GM19438 (cell line): ENCODE data around the gene PLEKHM3.
A peak's percentile ranks its signal among the peaks of the same experiment; 100 is the strongest.

Source experiments
- ATAC-seq: cut with Tn5 transposase; IDR thresholded peaks from one replicate; pipeline ENCODE4 v1.9.1; 2021; ENCODE audit warnings: low read depth; ENCODE audit not compliant: unreplicated experiment

PLEKHM3 gene

DNA sequence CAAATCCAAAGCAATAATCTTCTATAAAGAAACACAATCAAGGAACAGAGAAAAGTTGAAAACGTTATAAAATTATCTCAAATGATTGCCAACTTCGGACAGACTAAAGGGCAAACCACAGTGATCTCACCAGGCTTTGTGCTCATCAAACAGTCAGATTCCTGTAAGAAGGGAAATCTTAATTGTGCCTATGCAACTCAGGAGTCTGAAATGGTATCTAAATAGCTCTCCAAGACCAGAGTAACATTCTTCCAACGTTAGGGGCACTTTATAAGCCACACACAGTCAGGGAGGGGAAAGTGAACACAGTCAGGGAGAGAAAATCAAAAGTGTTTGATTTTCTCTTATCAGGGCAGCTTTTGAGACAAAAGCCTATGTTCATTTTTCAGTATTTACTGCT is 29.4 kb downstream of the PLEKHM3 start:
- no peak for ATAC-seq

- ATAC-seq, result peak; percentile 82
These were observed 32.1 kb downstream of the PLEKHM3 start for GRCh38 chr2:207993151-207993763.

- ATAC-seq, result no peak
These were observed 33.4 kb downstream of the PLEKHM3 start for GRCh38 chr2:207991944-207992343.

DNA sequence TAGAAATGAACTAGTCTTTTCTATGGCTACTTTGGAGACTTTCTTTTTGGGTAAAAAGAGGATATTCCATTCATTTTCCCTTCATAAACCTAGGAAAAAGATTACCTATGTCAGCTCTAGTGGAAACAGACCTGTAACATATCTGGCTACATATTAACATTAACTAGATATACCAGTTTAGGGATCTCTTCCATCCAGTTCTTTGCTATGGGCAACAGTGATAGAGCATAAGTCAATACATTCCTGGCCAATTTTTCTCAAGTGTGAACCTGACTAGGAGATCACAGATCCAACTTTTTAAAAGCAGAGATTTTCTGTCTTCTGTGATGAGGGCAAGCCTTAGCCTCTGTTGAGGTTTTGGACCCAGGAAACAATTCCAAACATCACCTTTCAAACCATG is 34.5 kb downstream of the PLEKHM3 start:
- ATAC-seq, result no peak

- ATAC-seq, result no peak
These were observed 36.4 kb downstream of the PLEKHM3 start for GRCh38 chr2:207988975-207989374.

DNA sequence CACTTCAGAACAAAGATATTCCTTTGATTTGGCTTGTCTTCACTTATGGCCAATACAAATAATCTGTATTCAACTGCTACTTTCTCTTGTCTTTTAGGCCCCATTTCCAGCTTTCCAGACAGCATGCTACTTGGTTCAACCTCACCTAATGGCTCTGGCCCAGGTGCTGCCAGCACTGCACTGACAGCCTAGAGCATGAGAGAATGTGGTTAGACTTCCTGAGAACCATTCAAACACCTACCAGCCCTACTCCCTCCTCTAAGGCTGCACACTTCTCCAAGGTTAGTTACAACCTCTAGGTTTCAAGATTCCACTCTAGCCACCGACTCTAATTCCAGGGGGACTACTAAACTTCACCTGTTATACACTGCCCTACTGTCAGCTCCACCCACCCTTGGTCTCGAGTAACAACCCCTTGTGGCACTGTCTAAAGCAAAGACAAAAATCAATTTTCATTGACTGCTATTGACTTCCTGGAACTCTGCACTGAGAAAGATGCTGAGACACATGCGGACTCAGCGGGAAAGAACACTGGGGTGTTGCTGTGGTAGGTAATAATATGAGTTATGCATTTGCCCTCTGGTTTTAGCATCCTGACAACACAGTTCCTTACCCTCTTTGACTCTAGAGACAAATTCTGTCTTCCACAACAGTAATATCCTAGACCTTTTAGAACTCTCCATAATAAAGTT is 38.2 kb downstream of the PLEKHM3 start:
- no peak for ATAC-seq

DNA sequence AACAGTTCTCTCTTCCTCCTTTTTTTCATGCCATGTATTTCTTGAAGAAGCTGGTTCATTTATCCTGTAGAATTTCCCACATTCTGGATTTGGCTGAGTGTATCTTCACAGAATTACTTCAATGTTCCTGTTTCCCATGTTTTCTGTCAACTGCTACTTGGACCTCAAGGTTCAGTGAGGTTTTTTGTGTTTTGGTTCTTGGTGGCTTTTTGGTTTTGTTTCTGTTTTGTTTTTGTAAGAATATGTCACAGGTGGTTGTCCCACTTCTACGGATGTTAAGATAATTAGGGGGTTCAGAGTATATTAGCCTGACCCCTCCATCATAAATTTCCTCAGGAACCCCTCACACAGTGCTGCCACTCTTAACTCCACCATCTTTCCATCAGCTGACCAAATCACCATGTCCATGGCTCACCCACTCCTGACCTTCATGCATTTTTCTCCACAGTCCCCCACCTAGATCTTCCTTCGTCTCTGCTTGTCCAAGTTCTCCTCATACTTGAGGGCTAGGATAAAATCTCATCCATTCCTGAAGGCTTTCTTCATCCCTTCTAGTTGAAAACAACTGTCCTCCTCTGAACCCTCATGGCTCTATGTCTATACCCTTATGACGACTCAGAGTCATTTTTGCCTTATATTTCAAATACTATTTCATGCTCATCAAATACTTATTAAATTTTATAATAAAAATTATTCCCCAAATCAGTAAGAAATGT is 40.4 kb downstream of the PLEKHM3 start:
- no peak for ATAC-seq

- ATAC-seq, result no peak
These were observed 41.7 kb downstream of the PLEKHM3 start for GRCh38 chr2:207983641-207984042.

GRCh38 chr2:207978177-207978948 is 47.0 kb downstream of the PLEKHM3 start:
- ATAC-seq, result no peak

- no peak for ATAC-seq
These were observed 49.4 kb downstream of the PLEKHM3 start for GRCh38 chr2:207975921-207976320.

- no peak for ATAC-seq
These were observed 51.1 kb downstream of the PLEKHM3 start for GRCh38 chr2:207974216-207974605.

GRCh38 chr2:207970826-207971180 is 54.5 kb downstream of the PLEKHM3 start:
- ATAC-seq, result no peak

GRCh38 chr2:207970147-207970825 is 55.0 kb downstream of the PLEKHM3 start:
- ATAC-seq, result no peak

DNA sequence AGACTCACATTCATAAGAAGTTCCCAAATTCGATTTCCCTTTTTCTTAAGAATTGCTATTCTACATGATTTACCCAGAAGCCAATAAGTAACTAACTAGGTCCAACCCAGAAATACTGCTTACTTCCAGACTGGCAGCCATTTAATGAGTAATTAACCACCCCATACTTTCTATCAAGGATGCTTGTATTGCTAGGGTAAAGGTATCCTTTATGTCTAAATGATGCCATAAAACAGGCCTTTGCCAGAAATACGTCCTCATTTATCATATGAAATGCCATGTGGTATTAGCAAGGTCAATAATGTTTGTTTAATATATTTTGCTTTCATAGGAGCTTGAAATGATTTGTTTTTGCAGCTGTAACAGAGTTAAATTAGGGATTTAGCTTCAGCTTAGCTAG is 56.1 kb downstream of the PLEKHM3 start:
- ATAC-seq, result no peak

- no peak for ATAC-seq
These were observed 58.2 kb downstream of the PLEKHM3 start for GRCh38 chr2:207967121-207967520.

GRCh38 chr2:207960911-207961310 is 64.4 kb downstream of the PLEKHM3 start:
- no peak for ATAC-seq

DNA sequence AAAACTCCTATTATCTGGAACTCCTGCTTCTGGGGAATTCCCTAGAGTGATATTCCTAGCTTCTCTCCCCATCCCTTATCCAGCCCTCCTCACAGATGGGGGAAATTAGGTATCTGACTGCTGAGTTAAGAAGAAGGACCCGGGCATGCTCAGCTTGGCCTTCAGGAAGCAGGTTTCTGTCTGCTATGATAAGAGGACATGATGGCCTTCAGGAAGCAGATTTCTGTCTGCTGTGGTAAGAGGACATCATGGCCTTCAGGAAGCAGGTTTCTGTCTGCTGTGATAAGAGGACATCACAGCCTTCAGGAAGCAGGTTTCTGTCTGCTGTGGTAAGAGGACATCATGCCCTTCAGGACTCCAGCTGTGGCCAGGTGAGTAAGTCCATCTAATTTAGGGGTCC is 65.2 kb downstream of the PLEKHM3 start:
- no peak for ATAC-seq

- no peak for ATAC-seq
These were observed 68.6 kb downstream of the PLEKHM3 start for GRCh38 chr2:207956771-207957170.

- no peak for ATAC-seq
These were observed 69.9 kb downstream of the PLEKHM3 start for GRCh38 chr2:207955456-207955855.

GRCh38 chr2:207953354-207953753 is 72.0 kb downstream of the PLEKHM3 start:
- ATAC-seq, result no peak
